ENCODE results near the gene RBMS1. TPM values are rescaled to one million over a fixed set of nuclear protein-coding genes. Genes with fewer than 3 reads are reported as not detected.

The RBMS1 gene
- total and polyA plus RNA-seq, 2 of the 13 experiments (the other 11 are each of a cell fraction or from before 2014, with no cell fraction given): 55.5 to 110 TPM

DNA sequence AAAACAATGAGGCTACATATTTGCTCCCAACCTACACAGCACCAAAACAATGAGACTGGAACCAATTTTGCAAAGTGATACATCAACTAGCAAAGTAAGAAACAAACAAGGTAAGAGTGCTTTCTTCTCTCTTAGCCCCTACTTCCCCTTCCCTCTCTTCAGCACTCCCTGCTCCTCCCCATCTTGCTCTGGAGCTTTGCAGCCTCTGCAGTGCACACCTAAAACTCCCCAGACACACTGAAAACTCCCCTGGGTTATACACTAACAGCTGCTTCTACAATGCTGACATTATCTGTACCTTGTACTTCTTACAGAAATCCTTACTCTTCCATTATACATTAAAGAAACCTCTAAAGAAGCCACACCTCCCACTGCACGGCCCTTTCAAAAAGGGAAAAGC, 93.7 kb downstream of the RBMS1 start:
- Histone ChIP-seq H3K36me3 (replicated peaks in 1 of 2; ENCODE audit: control insufficient read depth in 1 of 2, insufficient read depth in 2 of 2, low read length in 2 of 2) (peaks cover 0 to 3% of the 10 kb centered on the region in 2 experiments; a peak in 1 of 5 replicates), H2AFZ (ENCODE audit: low read length) (no peak overlapping the region), H3K9me3 (ENCODE audit: low read length) (no peaks in the 10 kb centered on the region), H3K9ac (ENCODE audit: insufficient read depth, low read depth, low read length) (no peak overlapping the region), H4K20me1 (ENCODE audit: insufficient read depth, low read length) (peaks cover 40% of the 10 kb centered on the region), H3K4me1 (ENCODE audit: insufficient read depth, low read length) (peaks cover 12% of the 10 kb centered on the region; the same call in 1 of the 2 replicates), H3K27me3 (ENCODE audit: control insufficient read depth in 1 of 2, insufficient read depth in 2 of 2, low read length in 2 of 2) (no peaks in the 10 kb centered on the region), H3K27ac (ENCODE audit: extremely low read length, insufficient read depth, low read length) (no peak overlapping the region), H3K79me2 (ENCODE audit: insufficient read depth, low read length) (peaks cover 73% of the 10 kb centered on the region), H3K4me2 (ENCODE audit: low read depth, low read length) (no peak overlapping the region), H3K4me3 (replicated peaks in 1 of 3; ENCODE audit: insufficient read depth in 1 of 3, low read depth in 2 of 3, low read length in 3 of 3) (no peak overlapping the region)
- DNase-seq (ENCODE audit: low spot score) (no peak), ATAC-seq (no peak), FAIRE-seq (no peak)
- TF ChIP-seq, protein P1, sequence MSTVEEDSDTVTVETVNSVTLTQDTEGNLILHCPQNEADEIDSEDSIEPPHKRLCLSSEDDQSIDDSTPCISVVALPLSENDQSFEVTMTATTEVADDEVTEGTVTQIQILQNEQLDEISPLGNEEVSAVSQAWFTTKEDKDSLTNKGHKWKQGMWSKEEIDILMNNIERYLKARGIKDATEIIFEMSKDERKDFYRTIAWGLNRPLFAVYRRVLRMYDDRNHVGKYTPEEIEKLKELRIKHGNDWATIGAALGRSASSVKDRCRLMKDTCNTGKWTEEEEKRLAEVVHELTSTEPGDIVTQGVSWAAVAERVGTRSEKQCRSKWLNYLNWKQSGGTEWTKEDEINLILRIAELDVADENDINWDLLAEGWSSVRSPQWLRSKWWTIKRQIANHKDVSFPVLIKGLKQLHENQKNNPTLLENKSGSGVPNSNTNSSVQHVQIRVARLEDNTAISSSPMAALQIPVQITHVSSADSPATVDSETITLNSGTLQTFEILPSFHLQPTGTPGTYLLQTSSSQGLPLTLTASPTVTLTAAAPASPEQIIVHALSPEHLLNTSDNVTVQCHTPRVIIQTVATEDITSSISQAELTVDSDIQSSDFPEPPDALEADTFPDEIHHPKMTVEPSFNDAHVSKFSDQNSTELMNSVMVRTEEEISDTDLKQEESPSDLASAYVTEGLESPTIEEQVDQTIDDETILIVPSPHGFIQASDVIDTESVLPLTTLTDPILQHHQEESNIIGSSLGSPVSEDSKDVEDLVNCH (CRISPR knock-in tag; IDR thresholded peaks at IDR 0.05): no peak
- no peak for TF ChIP-seq SP4 (CRISPR knock-in tag; IDR thresholded peaks at IDR 0.05)
- ChIA-PET CTCF (ENCODE audit: low intra/inter-chr PET ratio, low total read pairs) (no interaction called here), POLR2A (interaction anchor here (0.8 to 1.7 kb wide), 2 partner anchors 67 to 92 kb away, joined by 3 to 4 read pairs; no protein-coding TSS in a partner anchor)
- WGBS (ENCODE audit: low lambda C conversion rate): 82% methylated on average over 1 of the region's 1 CpG
- in situ Hi-C loops (cut with HindIII; ENCODE audit: extremely low pct_ligation_motif_present, low pct_unique_long_range_greater_than_20kb) (no loop called here), intact Hi-C loops (cut with micrococcal nuclease; ENCODE audit: unreplicated experiment) (no loop called here)
- no TSS peak for BruUV-seq (replicated peaks)

DNA sequence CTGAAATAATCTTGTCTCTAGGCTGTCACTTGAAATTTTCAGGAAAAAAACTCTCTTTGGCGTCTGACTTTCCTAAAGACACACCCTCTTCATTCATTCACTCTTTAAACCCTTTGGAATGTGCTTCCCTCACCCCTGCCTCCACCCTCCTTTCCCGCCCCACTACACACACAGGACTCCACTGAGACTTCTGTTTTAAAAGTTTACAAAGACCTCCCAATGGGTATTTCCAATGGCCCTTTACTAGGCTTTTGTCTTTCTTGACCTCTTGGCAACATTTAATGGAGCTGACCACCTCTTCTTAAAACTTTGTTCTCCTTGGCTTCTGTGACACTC, 96.1 kb downstream of the RBMS1 start:
- no peaks in the 10 kb centered on the region for H3K27me3 ChIP-seq (ENCODE audit: control insufficient read depth in 1 of 2, insufficient read depth in 2 of 2, low read length in 2 of 2)
- BruUV-seq (replicated peaks): no TSS peak
- DNase-seq (ENCODE audit: low spot score): no peak
- H3K36me3 ChIP-seq (replicated peaks in 1 of 2; ENCODE audit: control insufficient read depth in 1 of 2, insufficient read depth in 2 of 2, low read length in 2 of 2): no peaks in the 10 kb centered on the region
- H3K4me1 ChIP-seq (ENCODE audit: insufficient read depth, low read length): no peaks in the 10 kb centered on the region
- no peak for FAIRE-seq
- no peak overlapping the region for H3K4me2 ChIP-seq (ENCODE audit: low read depth, low read length)
- H3K9ac ChIP-seq (ENCODE audit: insufficient read depth, low read depth, low read length): no peak overlapping the region
- no peak overlapping the region for H3K27ac ChIP-seq (ENCODE audit: extremely low read length, insufficient read depth, low read length)
- TF ChIP-seq ZFP90 (CRISPR knock-in tag; IDR thresholded peaks at IDR 0.05; ENCODE audit: borderline replicate concordance): no peak
- TF ChIP-seq MEF2D (CRISPR knock-in tag; IDR thresholded peaks at IDR 0.05): no peak
- TF ChIP-seq ATAD3A (CRISPR knock-in tag; IDR thresholded peaks at IDR 0.05): no peak
- TF ChIP-seq, protein P2, sequence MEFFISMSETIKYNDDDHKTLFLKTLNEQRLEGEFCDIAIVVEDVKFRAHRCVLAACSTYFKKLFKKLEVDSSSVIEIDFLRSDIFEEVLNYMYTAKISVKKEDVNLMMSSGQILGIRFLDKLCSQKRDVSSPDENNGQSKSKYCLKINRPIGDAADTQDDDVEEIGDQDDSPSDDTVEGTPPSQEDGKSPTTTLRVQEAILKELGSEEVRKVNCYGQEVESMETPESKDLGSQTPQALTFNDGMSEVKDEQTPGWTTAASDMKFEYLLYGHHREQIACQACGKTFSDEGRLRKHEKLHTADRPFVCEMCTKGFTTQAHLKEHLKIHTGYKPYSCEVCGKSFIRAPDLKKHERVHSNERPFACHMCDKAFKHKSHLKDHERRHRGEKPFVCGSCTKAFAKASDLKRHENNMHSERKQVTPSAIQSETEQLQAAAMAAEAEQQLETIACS (CRISPR knock-in tag; IDR thresholded peaks at IDR 0.05): no peak
- no peak for TF ChIP-seq ARNT (IDR thresholded peaks at IDR 0.05)
- TF ChIP-seq ZNF333 (CRISPR knock-in tag; IDR thresholded peaks at IDR 0.05; ENCODE audit: borderline replicate concordance): no peak
- H2AFZ ChIP-seq (ENCODE audit: low read length): no peak overlapping the region
- no peaks in the 10 kb centered on the region for H3K9me3 ChIP-seq (ENCODE audit: low read length)
- intact Hi-C loops (cut with micrococcal nuclease; ENCODE audit: unreplicated experiment): no loop called here
- ChIA-PET POLR2A (no interaction called here), CTCF (ENCODE audit: low intra/inter-chr PET ratio, low total read pairs) (no interaction called here)
- in situ Hi-C loops (cut with HindIII; ENCODE audit: extremely low pct_ligation_motif_present, low pct_unique_long_range_greater_than_20kb): no loop called here
- H3K4me3 ChIP-seq (replicated peaks in 1 of 3; ENCODE audit: insufficient read depth in 1 of 3, low read depth in 2 of 3, low read length in 3 of 3): no peak overlapping the region
- ATAC-seq: no peak
- peaks cover 65% of the 10 kb centered on the region for H3K79me2 ChIP-seq (ENCODE audit: insufficient read depth, low read length)
- H4K20me1 ChIP-seq (ENCODE audit: insufficient read depth, low read length): peaks cover 25% of the 10 kb centered on the region
- 63% methylated on average over 2 of the region's 2 CpGs for WGBS (ENCODE audit: low lambda C conversion rate)

Data from HepG2 (cell line).